ENCODE results near the gene EPHA2. TPM values are rescaled to one million over a fixed set of nuclear protein-coding genes. Genes with fewer than 3 reads are reported as not detected.
A peak's percentile ranks its signal among the peaks of the same experiment; 100 is the strongest.
"Not testable (repeated sequence)": the region's sequence is repeated elsewhere in the genome, so short reads cannot be mapped to it uniquely, and the experiment has no call there.

Gene EPHA2
- total RNA-seq, 1 experiment from 2014 or later, result 80.5 TPM

DNA sequence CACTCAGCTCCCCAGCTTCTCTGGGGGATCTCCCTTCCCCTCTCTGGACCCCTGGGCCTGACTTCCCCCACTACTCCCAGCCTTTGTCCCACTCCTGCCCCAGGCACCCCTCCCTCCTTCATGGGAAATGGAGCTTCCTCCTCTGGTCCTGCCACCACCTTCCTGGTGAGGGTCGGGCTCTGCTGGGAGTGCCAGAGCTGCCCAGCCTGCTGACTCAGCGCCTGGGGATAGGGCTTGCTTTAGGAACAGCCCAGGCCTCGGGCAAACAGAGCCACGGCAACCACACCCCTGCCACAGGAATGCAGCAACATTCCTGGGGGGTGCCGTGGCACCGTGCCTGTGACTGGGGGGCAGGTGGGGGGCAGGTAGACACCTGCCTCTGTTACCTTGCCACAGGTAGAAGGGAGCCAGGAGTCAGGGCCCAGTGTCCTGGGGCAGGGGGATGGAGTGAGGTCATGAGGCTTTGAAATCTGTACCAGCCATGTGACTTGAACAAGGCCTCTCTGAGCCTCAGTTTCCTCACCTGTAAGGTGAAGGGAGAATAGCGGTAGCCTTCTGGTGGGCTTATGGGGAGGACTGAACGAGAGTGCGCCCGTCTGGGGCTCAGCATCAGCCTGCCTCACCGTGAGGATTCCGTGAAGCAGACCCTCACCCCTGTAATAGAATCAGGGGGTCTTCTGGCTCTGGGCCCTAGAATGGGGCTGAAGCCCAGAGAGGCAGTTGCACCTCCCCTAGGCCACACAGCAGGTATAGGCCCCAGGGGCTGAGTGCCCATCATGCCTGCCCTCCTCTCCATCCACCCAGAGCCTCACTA, 17.8 kb upstream of the EPHA2 start:
- Histone ChIP-seq H3K4me3 (no peak overlapping the region), H3K36me3 (no peaks in the 10 kb centered on the region), H3K9me3 (no peaks in the 10 kb centered on the region), H3K27me3 (no peaks in the 10 kb centered on the region)
- DNase-seq, result peak; percentile 91

- no peak for DNase-seq
- Histone ChIP-seq H3K4me3 (no peak overlapping the region), H3K36me3 (no peaks in the 10 kb centered on the region)
Measured at GRCh38 chr1:16172964-16173446, 17.1 kb upstream of the EPHA2 start.

GRCh38 chr1:16172218-16172830, 16.5 kb upstream of the EPHA2 start:
- H3K9me3 ChIP-seq, result no peaks in the 10 kb centered on the region
- no peaks in the 10 kb centered on the region for H3K27me3 ChIP-seq
- DNase-seq, result no peak
- no peaks in the 10 kb centered on the region for H3K36me3 ChIP-seq
- no peak overlapping the region for H3K4me3 ChIP-seq

More at GRCh38 chr1:16172964-16173446, 17.1 kb upstream of the EPHA2 start:
- Histone ChIP-seq H3K9me3 (no peaks in the 10 kb centered on the region), H3K27me3 (no peaks in the 10 kb centered on the region)

DNA sequence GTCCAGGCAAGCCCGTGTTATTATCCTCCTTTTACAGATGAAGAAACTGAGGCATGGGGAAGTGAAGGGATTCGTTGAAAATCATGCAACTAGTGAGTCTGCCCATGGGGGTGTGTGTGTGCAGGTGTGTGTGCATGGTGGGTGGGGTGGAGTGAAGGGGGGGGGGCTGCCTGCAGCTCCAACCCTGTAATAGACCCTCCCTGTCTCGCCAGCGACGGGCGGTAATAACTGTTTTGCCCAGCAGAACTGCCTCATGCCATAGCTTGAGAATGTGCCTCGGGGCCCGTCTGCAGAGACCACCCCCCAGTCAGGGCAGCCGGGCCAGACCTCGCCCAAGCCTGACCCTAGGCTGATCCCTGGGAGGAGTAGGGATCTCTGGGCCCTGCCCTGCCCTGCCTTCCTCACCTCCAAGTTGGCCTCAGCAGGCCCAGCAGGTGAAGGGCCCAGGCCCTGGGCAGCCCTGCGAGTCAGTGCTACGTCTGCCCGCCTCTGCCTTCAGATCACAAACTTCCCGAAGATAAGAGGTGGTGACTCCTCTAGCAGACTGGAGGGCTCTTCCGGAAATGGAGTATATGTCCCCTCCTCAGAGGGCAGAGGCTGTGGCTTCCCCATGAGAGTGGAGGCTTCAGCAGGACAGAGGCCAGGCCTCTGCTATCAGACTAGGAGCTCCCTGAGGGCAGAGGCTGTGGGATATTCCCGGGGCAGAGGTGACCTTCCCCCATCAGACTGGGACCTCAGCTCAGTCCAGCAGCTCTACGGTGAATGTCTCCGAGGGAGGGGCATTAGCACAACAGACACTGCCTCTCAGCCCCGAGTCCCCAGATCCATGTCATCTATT, 15.7 kb upstream of the EPHA2 start:
- Histone ChIP-seq H3K36me3 (no peaks in the 10 kb centered on the region), H3K27me3 (no peaks in the 10 kb centered on the region), H3K9me3 (no peaks in the 10 kb centered on the region), H3K4me3 (no peak overlapping the region)
- DNase-seq, result no peak

DNA sequence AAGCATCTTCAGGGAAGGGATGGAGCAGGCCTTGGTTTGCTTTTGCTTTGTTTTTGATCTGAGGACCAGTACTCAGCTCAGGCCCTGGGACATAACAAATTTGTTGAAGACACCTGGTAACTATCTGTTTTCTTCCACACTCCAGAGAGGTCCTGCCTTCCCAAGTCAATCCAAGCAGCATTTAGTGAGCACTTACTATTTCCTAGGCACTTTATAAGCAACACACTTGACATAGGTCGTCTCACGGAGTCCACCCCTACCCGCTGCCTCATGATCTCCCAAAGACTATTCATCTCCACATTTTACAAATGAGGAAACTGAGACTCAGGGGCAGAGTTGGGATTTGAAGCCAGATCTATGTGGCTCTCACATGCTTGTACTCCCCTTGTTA, 14.4 kb upstream of the EPHA2 start:
- H3K4me3 ChIP-seq, result no peak overlapping the region
- H3K9me3 ChIP-seq, result no peaks in the 10 kb centered on the region
- H3K27me3 ChIP-seq, result no peaks in the 10 kb centered on the region
- H3K36me3 ChIP-seq, result no peaks in the 10 kb centered on the region
- no peak for DNase-seq

DNA sequence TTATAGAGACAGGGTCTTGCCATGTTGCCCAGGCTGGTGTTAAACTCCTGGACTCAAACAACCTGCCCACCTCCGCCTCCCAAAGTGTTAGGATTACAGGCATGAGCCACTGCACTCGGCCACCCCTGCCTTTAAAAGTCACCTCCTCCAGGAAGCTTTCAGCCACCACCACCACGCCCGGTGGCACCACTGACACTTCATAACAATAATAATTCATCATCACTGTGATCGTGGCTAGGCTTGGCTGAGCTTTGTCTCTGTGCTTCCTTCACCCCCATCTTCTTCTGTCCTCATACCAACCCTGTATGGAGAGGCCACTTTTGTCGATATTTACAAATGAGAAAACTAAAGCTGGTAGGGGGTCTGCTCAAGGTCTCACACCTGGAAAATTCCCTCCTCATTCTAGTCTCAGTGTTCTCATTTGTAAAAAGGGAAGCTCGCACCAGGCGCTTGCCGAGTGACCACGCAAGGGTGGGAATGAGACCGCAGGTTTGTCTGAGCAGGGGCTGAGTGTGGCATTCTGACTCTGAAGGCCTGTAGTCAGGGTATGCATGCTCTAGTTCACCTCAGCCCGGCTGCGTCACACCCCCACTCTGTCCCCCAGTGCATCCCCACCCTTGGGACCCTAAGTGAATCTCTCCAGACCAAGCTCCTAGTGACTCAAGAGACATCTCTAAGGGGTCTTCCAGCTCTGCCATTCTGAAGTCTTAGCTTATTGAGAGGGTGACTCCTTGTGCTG, 12.9 kb upstream of the EPHA2 start:
- H3K36me3 ChIP-seq, result no peaks in the 10 kb centered on the region
- no peak for DNase-seq
- no peak overlapping the region for H3K4me3 ChIP-seq
- H3K27me3 ChIP-seq, result no peaks in the 10 kb centered on the region
- H3K9me3 ChIP-seq, result no peaks in the 10 kb centered on the region

GRCh38 chr1:16168144-16168495, 12.3 kb upstream of the EPHA2 start:
- H3K4me3 ChIP-seq, H3K27me3 ChIP-seq, H3K36me3 ChIP-seq, DNase-seq, H3K9me3 ChIP-seq: not testable (repeated sequence)

GRCh38 chr1:16167331-16168143, 11.7 kb upstream of the EPHA2 start:
- DNase-seq, result no peak
- Histone ChIP-seq H3K36me3 (no peaks in the 10 kb centered on the region), H3K4me3 (no peak overlapping the region), H3K27me3 (no peaks in the 10 kb centered on the region), H3K9me3 (no peaks in the 10 kb centered on the region)

DNA sequence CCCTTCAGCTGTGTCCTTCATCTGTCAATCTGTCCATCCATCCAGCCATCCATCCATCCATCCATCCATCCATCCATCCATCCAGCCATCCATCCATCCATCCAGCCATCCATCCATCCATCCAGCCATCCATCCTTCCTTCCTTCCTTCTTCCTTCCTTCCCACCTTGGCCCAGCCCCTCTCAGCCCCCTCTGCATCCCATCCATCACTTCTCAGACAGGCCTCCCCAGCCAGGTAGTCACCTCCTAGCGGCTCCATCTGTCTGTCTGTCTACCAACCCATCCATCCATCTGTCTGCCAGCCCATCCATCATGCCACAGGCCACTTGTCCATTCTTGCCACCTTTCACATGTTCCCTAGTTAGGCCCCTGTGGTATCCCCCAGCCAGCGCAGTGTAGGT, 10.2 kb upstream of the EPHA2 start:
- Histone ChIP-seq H3K9me3 (no peaks in the 10 kb centered on the region), H3K27me3 (no peaks in the 10 kb centered on the region), H3K36me3 (no peaks in the 10 kb centered on the region), H3K4me3 (no peak overlapping the region)
- DNase-seq, result no peak

DNA sequence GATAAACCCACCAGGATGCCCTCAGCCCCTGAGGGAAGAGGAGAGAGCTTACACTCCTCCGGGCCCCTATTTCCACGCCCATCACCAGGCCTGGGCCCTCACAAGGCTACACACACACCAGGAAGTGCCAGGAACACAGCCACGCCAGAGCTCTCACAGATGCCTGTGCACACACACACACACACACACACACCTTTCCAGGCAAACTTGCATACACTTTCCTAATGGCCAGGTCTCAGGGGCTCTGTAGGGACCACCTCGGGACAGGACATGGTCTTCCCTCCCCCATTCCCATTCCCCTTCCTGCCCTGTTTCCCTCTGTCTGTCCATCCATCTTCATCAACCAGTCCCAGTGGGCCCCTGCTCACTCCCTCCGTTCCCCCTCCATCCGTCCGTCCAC, 9.7 kb upstream of the EPHA2 start:
- no peaks in the 10 kb centered on the region for H3K36me3 ChIP-seq
- no peak for DNase-seq
- no peaks in the 10 kb centered on the region for H3K9me3 ChIP-seq
- H3K27me3 ChIP-seq, result no peaks in the 10 kb centered on the region
- H3K4me3 ChIP-seq, result no peak overlapping the region

DNA sequence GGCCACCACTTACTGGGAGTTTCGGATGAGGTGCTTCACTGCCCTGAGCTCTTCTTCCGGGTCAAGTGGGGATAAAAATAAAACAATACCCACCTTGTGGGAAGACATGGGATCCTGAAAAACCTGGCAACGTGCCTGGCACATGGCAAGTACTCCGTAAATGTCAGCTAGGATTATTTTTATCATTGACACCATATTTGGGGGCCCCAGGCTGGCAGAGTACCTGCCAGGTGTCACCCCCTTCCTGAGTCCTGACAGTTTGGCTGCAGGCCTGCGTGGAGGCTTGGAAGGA, 9.2 kb upstream of the EPHA2 start:
- Histone ChIP-seq H3K4me3 (no peak overlapping the region), H3K9me3 (no peaks in the 10 kb centered on the region), H3K36me3 (no peaks in the 10 kb centered on the region), H3K27me3 (no peaks in the 10 kb centered on the region)
- no peak for DNase-seq

DNA sequence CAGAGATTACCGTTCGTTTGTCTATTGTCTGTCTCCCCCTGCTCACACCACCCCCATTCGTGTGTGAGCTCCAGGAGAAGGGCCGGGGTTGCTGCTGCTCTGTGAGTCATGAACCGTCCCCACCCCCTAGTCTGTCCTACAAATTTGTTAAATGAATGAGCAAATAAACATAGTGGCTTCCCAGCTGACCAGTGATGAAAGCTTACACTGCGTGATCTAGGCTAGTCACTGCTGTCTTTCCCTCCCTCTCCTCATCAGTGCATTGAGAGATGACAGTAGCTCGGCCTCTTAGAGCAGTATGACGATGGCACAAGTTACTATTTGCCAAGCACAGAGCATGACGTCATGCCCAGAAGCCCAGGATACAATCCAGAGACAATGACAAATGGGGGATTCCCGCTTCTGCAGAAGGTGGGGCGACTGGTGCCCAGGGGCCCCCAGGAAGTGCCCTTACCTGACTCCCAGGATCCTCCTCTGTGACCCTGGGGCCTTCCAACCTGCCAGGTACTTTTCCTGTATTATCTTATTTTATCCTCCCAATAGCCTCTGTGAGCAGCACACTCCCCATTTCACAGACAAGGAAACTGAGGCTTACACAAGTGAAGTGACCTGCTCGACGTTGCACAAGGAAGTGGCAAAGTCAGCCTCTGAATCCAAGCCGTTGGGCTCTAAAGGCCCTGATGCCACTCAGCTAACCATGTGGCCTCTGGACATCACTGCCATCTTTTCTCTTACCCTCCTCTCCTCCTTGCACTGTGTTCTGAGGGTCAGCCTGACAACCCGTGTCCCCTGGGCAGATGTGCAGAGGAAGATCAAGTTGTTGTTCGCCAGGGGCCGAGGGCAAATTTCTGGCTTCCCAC, 8.6 kb upstream of the EPHA2 start:
- peak; percentile 91 for DNase-seq
- H3K9me3 ChIP-seq, result no peaks in the 10 kb centered on the region
- no peak overlapping the region for H3K4me3 ChIP-seq
- no peaks in the 10 kb centered on the region for H3K27me3 ChIP-seq
- H3K36me3 ChIP-seq, result no peaks in the 10 kb centered on the region

DNA sequence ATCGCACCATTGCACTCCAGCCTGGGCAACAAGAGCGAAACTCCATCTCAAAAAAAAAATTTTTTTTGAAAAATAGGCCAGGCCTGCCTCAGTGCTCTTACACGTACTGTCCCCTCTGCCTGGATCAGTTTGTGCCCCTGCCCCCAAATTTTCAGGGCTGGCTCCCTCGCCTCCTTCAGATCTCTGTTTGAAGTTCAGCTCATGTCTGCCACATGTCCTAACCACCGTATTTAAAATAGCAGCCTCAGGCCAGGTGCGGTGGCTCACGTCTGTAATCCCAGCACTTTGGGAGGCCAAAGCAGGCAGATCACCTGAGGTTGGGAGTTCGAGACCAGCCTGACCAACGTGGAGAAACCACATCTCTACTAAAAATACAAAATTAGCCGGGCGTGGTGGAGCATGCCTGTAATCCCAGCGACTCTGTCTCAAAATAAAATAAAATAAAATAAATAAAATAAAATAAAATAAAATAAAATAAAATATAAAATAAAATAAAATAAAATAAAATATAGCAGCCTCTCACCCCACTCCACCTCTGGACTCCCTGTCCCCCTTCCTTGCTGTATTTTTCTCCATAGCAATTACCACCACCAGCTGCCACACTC, 7.8 kb upstream of the EPHA2 start:
- H3K27me3 ChIP-seq, H3K36me3 ChIP-seq, H3K4me3 ChIP-seq, DNase-seq, H3K9me3 ChIP-seq: not testable (repeated sequence)

DNA sequence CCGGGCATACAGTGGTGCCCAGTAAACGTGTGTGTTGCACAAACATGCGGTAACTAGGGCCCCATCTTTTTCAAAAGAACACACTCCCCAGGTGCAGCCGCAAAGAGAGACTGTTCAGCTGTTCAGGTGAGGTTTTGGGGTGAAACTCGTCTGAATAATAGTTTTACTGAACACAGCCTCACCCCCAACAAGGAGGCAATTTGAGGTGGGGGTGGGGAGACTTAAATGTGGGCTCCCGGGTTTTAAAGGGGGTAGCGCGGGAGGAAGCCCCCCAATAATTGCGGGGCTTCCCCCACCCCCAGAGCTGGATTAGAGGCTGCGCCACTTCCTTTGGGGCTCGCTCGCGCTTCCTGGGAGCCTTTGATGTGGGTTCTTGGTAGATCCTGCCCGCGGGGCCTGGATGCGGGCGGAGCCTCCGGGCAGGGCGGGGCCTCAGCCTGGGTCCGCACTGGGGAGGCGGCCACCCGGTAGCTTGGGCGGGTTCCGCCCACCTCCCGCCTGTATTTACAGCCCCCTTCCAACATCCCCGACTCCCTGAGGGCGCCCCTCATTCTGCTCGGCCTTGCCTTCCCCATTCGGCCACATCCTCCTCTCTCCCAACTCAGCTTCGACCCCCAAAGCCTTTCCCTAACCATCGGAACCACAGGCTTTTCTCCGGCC, 6.4 kb upstream of the EPHA2 start:
- H3K36me3 ChIP-seq, result no peaks in the 10 kb centered on the region
- no peaks in the 10 kb centered on the region for H3K9me3 ChIP-seq
- H3K27me3 ChIP-seq, result no peaks in the 10 kb centered on the region
- no peak for DNase-seq
- no peak overlapping the region for H3K4me3 ChIP-seq

- H3K4me3 ChIP-seq, result no peak overlapping the region
- H3K27me3 ChIP-seq, result no peaks in the 10 kb centered on the region
- H3K36me3 ChIP-seq, result no peaks in the 10 kb centered on the region
- no peak for DNase-seq
- H3K9me3 ChIP-seq, result no peaks in the 10 kb centered on the region
Measured at GRCh38 chr1:16161717-16162116, 5.8 kb upstream of the EPHA2 start.
